ENCODE results near the gene KLHDC9. TPM values are rescaled to one million over a fixed set of nuclear protein-coding genes. Genes with fewer than 3 reads are reported as not detected.

KLHDC9 gene
- total RNA-seq, 3 donors from 2014 or later (not counting 1 experiment from before 2014, with no cell fraction given): 0.49 to 0.50 TPM; not detected in 1

GRCh38 chr1:161106431-161106830 lies 8.3 kb downstream of the KLHDC9 start:
- Mint-ChIP-seq H3K4me3 (no peak overlapping the region), H3K9me3 (no peaks in the 10 kb centered on the region), H3K36me3 (no peaks in the 10 kb centered on the region), H3K27me3 (ENCODE audit: low read depth in 2 of 2) (no peaks in the 10 kb centered on the region), H3K27ac (no peak overlapping the region), H3K4me1 (peaks cover 0 to 5% of the 10 kb centered on the region in 2 donors)
- DNase-seq (no peak), ATAC-seq (no peak)
- Histone ChIP-seq H3K27me3 (ENCODE audit: control insufficient read depth, insufficient read depth, low read length) (no peaks in the 10 kb centered on the region), H3K36me3 (ENCODE audit: control insufficient read depth, insufficient read depth, low read length) (peaks cover 11% of the 10 kb centered on the region), H3K4me3 (ENCODE audit: low read length) (no peak overlapping the region), H3K4me1 (ENCODE audit: control insufficient read depth, insufficient read depth, low read length) (no peaks in the 10 kb centered on the region), H3K9me3 (ENCODE audit: control insufficient read depth, insufficient read depth, low read length) (no peaks in the 10 kb centered on the region), H3K27ac (ENCODE audit: low read length) (no peak overlapping the region)
- WGBS (ENCODE audit: insufficient coverage): 95% methylated on average over 1 of the region's 1 CpG
- TF ChIP-seq, protein P1, sequence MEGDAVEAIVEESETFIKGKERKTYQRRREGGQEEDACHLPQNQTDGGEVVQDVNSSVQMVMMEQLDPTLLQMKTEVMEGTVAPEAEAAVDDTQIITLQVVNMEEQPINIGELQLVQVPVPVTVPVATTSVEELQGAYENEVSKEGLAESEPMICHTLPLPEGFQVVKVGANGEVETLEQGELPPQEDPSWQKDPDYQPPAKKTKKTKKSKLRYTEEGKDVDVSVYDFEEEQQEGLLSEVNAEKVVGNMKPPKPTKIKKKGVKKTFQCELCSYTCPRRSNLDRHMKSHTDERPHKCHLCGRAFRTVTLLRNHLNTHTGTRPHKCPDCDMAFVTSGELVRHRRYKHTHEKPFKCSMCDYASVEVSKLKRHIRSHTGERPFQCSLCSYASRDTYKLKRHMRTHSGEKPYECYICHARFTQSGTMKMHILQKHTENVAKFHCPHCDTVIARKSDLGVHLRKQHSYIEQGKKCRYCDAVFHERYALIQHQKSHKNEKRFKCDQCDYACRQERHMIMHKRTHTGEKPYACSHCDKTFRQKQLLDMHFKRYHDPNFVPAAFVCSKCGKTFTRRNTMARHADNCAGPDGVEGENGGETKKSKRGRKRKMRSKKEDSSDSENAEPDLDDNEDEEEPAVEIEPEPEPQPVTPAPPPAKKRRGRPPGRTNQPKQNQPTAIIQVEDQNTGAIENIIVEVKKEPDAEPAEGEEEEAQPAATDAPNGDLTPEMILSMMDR (IDR thresholded peaks at IDR 0.05): no peak
- intact Hi-C loops (cut with micrococcal nuclease): no loop called here

DNA sequence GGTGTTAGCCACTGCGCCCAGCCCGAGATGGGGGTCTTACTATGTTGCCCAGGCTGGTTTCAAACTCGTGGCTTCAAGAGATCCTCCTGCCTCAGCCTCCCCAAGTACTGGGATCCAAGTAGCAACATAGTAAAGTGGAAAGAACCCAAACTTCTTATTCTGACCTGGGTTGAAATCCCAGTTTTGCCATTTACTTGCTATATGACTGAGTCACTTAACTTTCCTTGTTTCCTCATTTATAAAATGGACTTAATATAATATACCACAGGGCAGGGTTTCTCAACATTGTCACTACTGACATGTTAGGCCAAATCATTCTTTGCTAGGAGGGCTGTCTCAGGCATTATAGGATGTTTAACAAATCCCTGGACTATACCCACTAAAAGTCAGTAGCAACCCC lies 13.0 kb downstream of the KLHDC9 start:
- Mint-ChIP-seq H3K27me3 (ENCODE audit: low read depth in 2 of 2) (no peaks in the 10 kb centered on the region), H3K9me3 (no peaks in the 10 kb centered on the region), H3K27ac (no peak overlapping the region), H3K36me3 (no peaks in the 10 kb centered on the region), H3K4me3 (no peak overlapping the region), H3K4me1 (peaks cover 16 to 23% of the 10 kb centered on the region in 2 donors)
- peaks cover 4% of the 10 kb centered on the region for H3K36me3 ChIP-seq (ENCODE audit: control insufficient read depth, insufficient read depth, low read length)
- DNase-seq (no peak), ATAC-seq (no peak)
- H3K9me3 ChIP-seq (ENCODE audit: control insufficient read depth, insufficient read depth, low read length): no peaks in the 10 kb centered on the region
- no peak overlapping the region for H3K4me3 ChIP-seq (ENCODE audit: low read length)
- H3K27ac ChIP-seq (ENCODE audit: low read length): no peak overlapping the region
- TF ChIP-seq, protein P1 (IDR thresholded peaks at IDR 0.05): no peak
- H3K4me1 ChIP-seq (ENCODE audit: control insufficient read depth, insufficient read depth, low read length): peaks cover 5% of the 10 kb centered on the region
- WGBS (ENCODE audit: insufficient coverage): 100% methylated on average over 3 of the region's 3 CpGs
- no peaks in the 10 kb centered on the region for H3K27me3 ChIP-seq (ENCODE audit: control insufficient read depth, insufficient read depth, low read length)
- intact Hi-C loops (cut with micrococcal nuclease): no loop called here

GRCh38 chr1:161111527-161111926 lies 13.4 kb downstream of the KLHDC9 start:
- Mint-ChIP-seq H3K36me3 (no peaks in the 10 kb centered on the region), H3K9me3 (no peaks in the 10 kb centered on the region), H3K27ac (no peak overlapping the region), H3K27me3 (ENCODE audit: low read depth in 2 of 2) (no peaks in the 10 kb centered on the region), H3K4me1 (peaks cover 19 to 23% of the 10 kb centered on the region in 2 donors), H3K4me3 (no peak overlapping the region)
- Histone ChIP-seq H3K9me3 (ENCODE audit: control insufficient read depth, insufficient read depth, low read length) (no peaks in the 10 kb centered on the region), H3K27me3 (ENCODE audit: control insufficient read depth, insufficient read depth, low read length) (no peaks in the 10 kb centered on the region), H3K36me3 (ENCODE audit: control insufficient read depth, insufficient read depth, low read length) (peaks cover 4% of the 10 kb centered on the region), H3K27ac (ENCODE audit: low read length) (no peak overlapping the region), H3K4me1 (ENCODE audit: control insufficient read depth, insufficient read depth, low read length) (peaks cover 9% of the 10 kb centered on the region), H3K4me3 (ENCODE audit: low read length) (no peak overlapping the region)
- TF ChIP-seq, protein P1 (IDR thresholded peaks at IDR 0.05): no peak
- WGBS (ENCODE audit: insufficient coverage): 55% methylated on average over 2 of the region's 2 CpGs
- intact Hi-C loops (cut with micrococcal nuclease): no loop called here
- DNase-seq (no peak), ATAC-seq (no peak)

- H3K4me3 ChIP-seq (ENCODE audit: low read length): no peak overlapping the region
- H3K4me1 ChIP-seq (ENCODE audit: control insufficient read depth, insufficient read depth, low read length): peaks cover 27% of the 10 kb centered on the region
- no peaks in the 10 kb centered on the region for H3K27me3 Mint-ChIP-seq (ENCODE audit: low read depth in 2 of 2)
- WGBS (ENCODE audit: insufficient coverage): 26% methylated on average over 1 of the region's 1 CpG
- no peaks in the 10 kb centered on the region for H3K36me3 Mint-ChIP-seq
- no peak overlapping the region for H3K4me3 Mint-ChIP-seq
- TF ChIP-seq, protein P1 (IDR thresholded peaks at IDR 0.05): no peak
- H3K27ac Mint-ChIP-seq: no peak overlapping the region
- no peak for DNase-seq
- no peaks in the 10 kb centered on the region for H3K27me3 ChIP-seq (ENCODE audit: control insufficient read depth, insufficient read depth, low read length)
- no peaks in the 10 kb centered on the region for H3K9me3 Mint-ChIP-seq
- H3K27ac ChIP-seq (ENCODE audit: low read length): no peak overlapping the region
- intact Hi-C loops (cut with micrococcal nuclease): no loop called here
- peaks cover 33 to 37% of the 10 kb centered on the region in 2 donors for H3K4me1 Mint-ChIP-seq
- H3K9me3 ChIP-seq (ENCODE audit: control insufficient read depth, insufficient read depth, low read length): no peaks in the 10 kb centered on the region
- H3K36me3 ChIP-seq (ENCODE audit: control insufficient read depth, insufficient read depth, low read length): peaks cover 4% of the 10 kb centered on the region
- ATAC-seq: no peak
Observed at GRCh38 chr1:161113915-161114314, 15.8 kb downstream of the KLHDC9 start.

Measured in natural killer cell (primary cell).